Measurements from ENCODE around the gene KIF13A. TPM values are rescaled to one million over a fixed set of nuclear protein-coding genes. Genes with fewer than 3 reads are reported as not detected.
A peak's percentile ranks its signal among the peaks of the same experiment; 100 is the strongest.

The KIF13A gene
- total RNA-seq, 1 donor from 2014 or later, result 34.4 TPM

- TF ChIP-seq CTCF (conservative IDR thresholded peaks at IDR 0.05), result no peak
- Mint-ChIP-seq H3K4me1 (peaks cover 35% of the 10 kb centered on the region), H3K9me3 (no peaks in the 10 kb centered on the region), H3K27ac (ENCODE audit: unreplicated experiment) (no peak overlapping the region), H3K4me3 (no peak overlapping the region), H3K36me3 (ENCODE audit: low read depth) (peaks cover 4% of the 10 kb centered on the region), H3K27me3 (ENCODE audit: low read depth) (no peaks in the 10 kb centered on the region)
- DNase-seq (ENCODE audit: low read depth, low spot score), result no peak
Measured at GRCh38 chr6:17866876-17867444, 120.5 kb downstream of the KIF13A start.

GRCh38 chr6:17865798-17866725 is 121.4 kb downstream of the KIF13A start:
- no peaks in the 10 kb centered on the region for H3K9me3 Mint-ChIP-seq
- H3K27me3 Mint-ChIP-seq (ENCODE audit: low read depth), result no peaks in the 10 kb centered on the region
- H3K4me3 Mint-ChIP-seq, result no peak overlapping the region
- H3K27ac Mint-ChIP-seq (ENCODE audit: unreplicated experiment), result no peak overlapping the region
- no peak for DNase-seq (ENCODE audit: low read depth, low spot score)
- H3K36me3 Mint-ChIP-seq (ENCODE audit: low read depth), result no peaks in the 10 kb centered on the region
- peaks cover 40% of the 10 kb centered on the region for H3K4me1 Mint-ChIP-seq
- no peak for TF ChIP-seq CTCF (conservative IDR thresholded peaks at IDR 0.05)

DNA sequence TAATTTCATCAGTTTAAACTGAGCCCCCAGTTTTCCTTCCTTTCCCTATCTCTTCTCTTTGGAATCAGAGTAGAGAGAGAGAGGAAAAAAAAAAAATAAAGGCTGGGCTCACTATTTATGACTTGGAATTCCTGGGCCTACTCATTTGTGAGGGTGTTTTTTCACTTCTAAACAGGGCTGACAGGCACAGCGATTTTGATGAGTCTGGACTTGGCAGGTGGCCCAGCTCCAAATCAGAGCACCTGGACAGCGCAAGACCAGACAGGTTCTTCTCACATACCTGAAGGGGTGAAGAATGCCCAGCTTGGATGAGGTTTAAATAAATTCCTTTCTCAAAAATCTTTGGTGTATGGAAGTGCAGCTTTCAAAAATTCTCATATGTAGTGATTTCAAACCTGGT is 122.2 kb downstream of the KIF13A start:
- no peak overlapping the region for H3K27ac Mint-ChIP-seq (ENCODE audit: unreplicated experiment)
- no peaks in the 10 kb centered on the region for H3K27me3 Mint-ChIP-seq (ENCODE audit: low read depth)
- H3K4me1 Mint-ChIP-seq, result peaks cover 40% of the 10 kb centered on the region
- H3K36me3 Mint-ChIP-seq (ENCODE audit: low read depth), result no peaks in the 10 kb centered on the region
- TF ChIP-seq CTCF (conservative IDR thresholded peaks at IDR 0.05), result no peak
- no peak overlapping the region for H3K4me3 Mint-ChIP-seq
- no peak for DNase-seq (ENCODE audit: low read depth, low spot score)
- H3K9me3 Mint-ChIP-seq, result no peaks in the 10 kb centered on the region

GRCh38 chr6:17863901-17864754 is 123.3 kb downstream of the KIF13A start:
- no peaks in the 10 kb centered on the region for H3K27me3 Mint-ChIP-seq (ENCODE audit: low read depth)
- H3K9me3 Mint-ChIP-seq, result no peaks in the 10 kb centered on the region
- H3K36me3 Mint-ChIP-seq (ENCODE audit: low read depth), result no peaks in the 10 kb centered on the region
- DNase-seq (ENCODE audit: low read depth, low spot score), result no peak
- no peak for TF ChIP-seq CTCF (conservative IDR thresholded peaks at IDR 0.05)
- peak overlapping the region; percentile 35 for H3K27ac Mint-ChIP-seq (ENCODE audit: unreplicated experiment)
- no peak overlapping the region for H3K4me3 Mint-ChIP-seq
- H3K4me1 Mint-ChIP-seq, result peaks cover 31% of the 10 kb centered on the region

DNA sequence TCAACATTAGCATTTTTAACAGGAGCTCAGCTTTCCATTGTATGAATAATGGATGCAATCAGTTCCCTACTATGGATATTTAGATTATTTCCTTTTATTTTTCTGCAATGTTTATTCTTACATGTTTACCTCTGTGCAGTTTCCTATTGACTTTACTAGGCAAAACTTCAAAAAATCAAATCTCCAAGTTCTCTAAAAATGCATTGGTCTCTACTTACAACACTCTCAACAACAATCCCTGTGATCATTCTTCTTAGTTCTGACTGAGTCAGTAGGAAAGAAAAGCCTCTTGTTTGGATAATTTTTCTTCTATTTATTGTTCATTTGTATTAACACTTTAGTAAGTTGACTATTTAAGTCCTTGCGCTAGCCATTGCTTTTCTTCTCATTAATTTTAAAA is 126.1 kb downstream of the KIF13A start:
- no peak for TF ChIP-seq CTCF (conservative IDR thresholded peaks at IDR 0.05)
- H3K36me3 Mint-ChIP-seq (ENCODE audit: low read depth), result no peaks in the 10 kb centered on the region
- no peak overlapping the region for H3K27ac Mint-ChIP-seq (ENCODE audit: unreplicated experiment)
- H3K4me3 Mint-ChIP-seq, result no peak overlapping the region
- DNase-seq (ENCODE audit: low read depth, low spot score), result no peak
- no peaks in the 10 kb centered on the region for H3K9me3 Mint-ChIP-seq
- H3K4me1 Mint-ChIP-seq, result peaks cover 18% of the 10 kb centered on the region
- no peaks in the 10 kb centered on the region for H3K27me3 Mint-ChIP-seq (ENCODE audit: low read depth)

Measured in neural crest cell (in vitro differentiated cells).